Keratinocyte (primary cell): Measurements from ENCODE around the gene MAP7D1. TPM values are rescaled to one million over a fixed set of nuclear protein-coding genes. Genes with fewer than 3 reads are reported as not detected.

Experiments
- DNase-seq: peaks from one replicate; pipeline ENCODE4 v3.0.0-alpha.2; 2011; ENCODE audit warnings: low read depth, missing footprints, low spot score
- FAIRE-seq: peaks from 2 replicates; lab custom pipeline; 2011; peaks lifted over from hg19 to GRCh38; lab: Jason Lieb, UNC
- H2AFZ ChIP-seq: 2 replicates; pipeline ENCODE4 v1.6.0; 2012; ENCODE audit warnings: low read length, control low read depth, inconsistent platforms; ENCODE audit not compliant: control insufficient read depth
- H3K27ac ChIP-seq: 2 replicates; pipeline ENCODE4 v1.5.1; 2011; ENCODE audit warnings: low read length; ENCODE audit not compliant: control insufficient read depth, insufficient read depth
- H3K27me3 ChIP-seq: 3 replicates; pipeline ENCODE4 v1.6.0; 2011; ENCODE audit warnings: low read length; ENCODE audit not compliant: control insufficient read depth, insufficient read depth; ENCODE audit errors: extremely low read depth
- H3K36me3 ChIP-seq, 2 experiments: 2 replicates in 1 of 2; 3 replicates in 1 of 2; pipeline ENCODE4 v1.5.1; 2011; ENCODE audit warnings: low read length in 2 of 2, mild to moderate bottlenecking in 1 of 2; ENCODE audit not compliant: control insufficient read depth in 2 of 2, insufficient read depth in 2 of 2; ENCODE audit errors: extremely low read depth in 1 of 2
- H3K4me1 ChIP-seq: 3 replicates; pipeline ENCODE4 v1.5.1; 2011; ENCODE audit warnings: low read length; ENCODE audit not compliant: control insufficient read depth, insufficient read depth; ENCODE audit errors: extremely low read depth
- H3K4me2 ChIP-seq: 3 replicates; pipeline ENCODE4 v1.6.0; 2011; ENCODE audit warnings: low read depth, low read length; ENCODE audit not compliant: control insufficient read depth, insufficient read depth; ENCODE audit errors: extremely low read depth
- H3K4me3 ChIP-seq, 3 experiments: fragments of 200-600 bp in 1 of 3; sonication (generic) in 1 of 3; 2 replicates in 2 of 3; 3 replicates in 1 of 3; pipeline ENCODE4 v1.5.1; 2011 to 2016; ENCODE audit warnings: low read length in 3 of 3, mild to moderate bottlenecking in 3 of 3, control low read depth in 2 of 3, inconsistent platforms in 1 of 3, low read depth in 1 of 3, mixed read lengths in 1 of 3, mixed run types in 1 of 3, moderate library complexity in 1 of 3; ENCODE audit not compliant: control insufficient read depth in 2 of 3, insufficient read depth in 2 of 3; ENCODE audit errors: extremely low read depth in 1 of 3
- H3K79me2 ChIP-seq: 2 replicates; pipeline ENCODE4 v1.6.0; 2012; ENCODE audit warnings: low read length; ENCODE audit not compliant: control insufficient read depth, insufficient read depth
- H3K9ac ChIP-seq: 3 replicates; pipeline ENCODE4 v1.6.0; 2011; ENCODE audit warnings: low read length; ENCODE audit not compliant: control insufficient read depth, insufficient read depth; ENCODE audit errors: extremely low read depth
- H3K9me1 ChIP-seq: 3 replicates; pipeline ENCODE4 v1.6.0; 2011; ENCODE audit warnings: low read length; ENCODE audit not compliant: control insufficient read depth, insufficient read depth; ENCODE audit errors: extremely low read depth
- H3K9me3 ChIP-seq: 2 replicates; pipeline ENCODE4 v1.5.1; 2012; ENCODE audit warnings: low read depth, low read length; ENCODE audit not compliant: control insufficient read depth
- H4K20me1 ChIP-seq: 3 replicates; pipeline ENCODE4 v1.6.0; 2011; ENCODE audit warnings: low read length; ENCODE audit not compliant: control insufficient read depth, insufficient read depth; ENCODE audit errors: extremely low read depth
- EZH2 ChIP-seq: IDR thresholded peaks from one replicate; pipeline ENCODE4 v1.6.1; 2012; ENCODE audit warnings: inconsistent platforms, mild to moderate bottlenecking, low read length, moderate library complexity
- dilution Hi-C: fragments of 300-500 bp; cut with MboI; formaldehyde crosslinking; loops from one replicate; pipeline ENCODE4 v1.7.0; 2020; ENCODE audit warnings: low sequenced_read_pairs; ENCODE audit not compliant: extremely low pct_ligation_motif_present
- polyA plus RNA-seq, 5 experiments: library from polyadenylated mRNA; depleted of rRNA in 3 of 5; stranded (reverse) in 3 of 5; stranded (forward) in 1 of 5; unstranded in 1 of 5; fragments of >200 nt; gene quantifications; 1 replicate in 1 of 5; 2 replicates in 3 of 5; 3 replicates in 1 of 5; pipeline versions ENCODE4 v1.2.1 to v1.2.3, GENCODE V29; 2011 to 2012; ENCODE audit warnings: missing spikeins in 2 of 5, low read depth in 1 of 5, low replicate concordance in 1 of 5
- TF ChIP-seq, protein P1 (sequence below), 3 experiments: IDR thresholded peaks in 1 of 3; conservative IDR thresholded peaks in 1 of 3; optimal IDR thresholded peaks in 1 of 3; 2 replicates in 2 of 3; 3 replicates in 1 of 3; pipeline versions ENCODE3 to v1.5.1; 2011; ENCODE audit warnings: low read length in 3 of 3, mild to moderate bottlenecking in 3 of 3, moderate library complexity in 2 of 3, control low read depth in 1 of 3, inconsistent platforms in 1 of 3; ENCODE audit not compliant: insufficient read depth in 2 of 3; ENCODE audit errors: extremely low read depth in 1 of 3

The MAP7D1 gene
- polyA plus RNA-seq, 1 donor (not counting 4 experiments of a cell fraction or from before 2014, with no cell fraction given): 75.0 TPM

DNA sequence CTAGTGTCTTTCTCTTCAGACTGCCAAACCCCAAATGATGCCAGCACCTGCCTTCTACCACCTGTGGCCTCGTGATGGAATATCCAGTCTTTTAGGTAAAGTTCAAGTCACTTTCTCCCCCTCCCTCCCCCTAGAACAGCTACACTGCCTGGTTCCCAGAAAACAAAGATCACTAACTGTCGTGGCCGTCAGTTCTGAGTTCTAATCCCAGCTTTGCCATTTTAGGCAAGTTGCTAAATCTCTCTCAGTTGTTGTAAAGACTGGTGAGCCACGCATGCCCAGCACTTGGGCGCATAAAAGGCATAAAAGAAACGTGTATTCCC lies 6.0 kb upstream of the MAP7D1 start:
- Histone ChIP-seq H4K20me1 (no peaks in the 10 kb centered on the region), H3K9me1 (no peaks in the 10 kb centered on the region), H3K9ac (peak overlapping the region; percentile 83), H3K4me1 (peaks cover 32% of the 10 kb centered on the region), H3K79me2 (peaks cover 35% of the 10 kb centered on the region), H3K4me2 (peak overlapping the region; percentile 79), H3K9me3 (no peaks in the 10 kb centered on the region), H3K27me3 (no peaks in the 10 kb centered on the region), H3K36me3 (peaks cover 6 to 7% of the 10 kb centered on the region in 2 experiments), H3K27ac (peak overlapping the region; percentile 99), H3K4me3 (peak overlapping the region in 2 of 3 experiments; percentile 5 to 41), H2AFZ (no peak overlapping the region)
- FAIRE-seq: peak; percentile 58
- TF ChIP-seq, protein P1, sequence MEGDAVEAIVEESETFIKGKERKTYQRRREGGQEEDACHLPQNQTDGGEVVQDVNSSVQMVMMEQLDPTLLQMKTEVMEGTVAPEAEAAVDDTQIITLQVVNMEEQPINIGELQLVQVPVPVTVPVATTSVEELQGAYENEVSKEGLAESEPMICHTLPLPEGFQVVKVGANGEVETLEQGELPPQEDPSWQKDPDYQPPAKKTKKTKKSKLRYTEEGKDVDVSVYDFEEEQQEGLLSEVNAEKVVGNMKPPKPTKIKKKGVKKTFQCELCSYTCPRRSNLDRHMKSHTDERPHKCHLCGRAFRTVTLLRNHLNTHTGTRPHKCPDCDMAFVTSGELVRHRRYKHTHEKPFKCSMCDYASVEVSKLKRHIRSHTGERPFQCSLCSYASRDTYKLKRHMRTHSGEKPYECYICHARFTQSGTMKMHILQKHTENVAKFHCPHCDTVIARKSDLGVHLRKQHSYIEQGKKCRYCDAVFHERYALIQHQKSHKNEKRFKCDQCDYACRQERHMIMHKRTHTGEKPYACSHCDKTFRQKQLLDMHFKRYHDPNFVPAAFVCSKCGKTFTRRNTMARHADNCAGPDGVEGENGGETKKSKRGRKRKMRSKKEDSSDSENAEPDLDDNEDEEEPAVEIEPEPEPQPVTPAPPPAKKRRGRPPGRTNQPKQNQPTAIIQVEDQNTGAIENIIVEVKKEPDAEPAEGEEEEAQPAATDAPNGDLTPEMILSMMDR (optimal IDR thresholded peaks at IDR 0.05 in 1 of 3, IDR thresholded peaks at IDR 0.05 in 1 of 3, conservative IDR thresholded peaks at IDR 0.05 in 1 of 3; ENCODE audit: extremely low read depth in 1 of 3, insufficient read depth in 2 of 3, low read length in 3 of 3): no peak
- dilution Hi-C loops: no loop called here
- DNase-seq: no peak

DNA sequence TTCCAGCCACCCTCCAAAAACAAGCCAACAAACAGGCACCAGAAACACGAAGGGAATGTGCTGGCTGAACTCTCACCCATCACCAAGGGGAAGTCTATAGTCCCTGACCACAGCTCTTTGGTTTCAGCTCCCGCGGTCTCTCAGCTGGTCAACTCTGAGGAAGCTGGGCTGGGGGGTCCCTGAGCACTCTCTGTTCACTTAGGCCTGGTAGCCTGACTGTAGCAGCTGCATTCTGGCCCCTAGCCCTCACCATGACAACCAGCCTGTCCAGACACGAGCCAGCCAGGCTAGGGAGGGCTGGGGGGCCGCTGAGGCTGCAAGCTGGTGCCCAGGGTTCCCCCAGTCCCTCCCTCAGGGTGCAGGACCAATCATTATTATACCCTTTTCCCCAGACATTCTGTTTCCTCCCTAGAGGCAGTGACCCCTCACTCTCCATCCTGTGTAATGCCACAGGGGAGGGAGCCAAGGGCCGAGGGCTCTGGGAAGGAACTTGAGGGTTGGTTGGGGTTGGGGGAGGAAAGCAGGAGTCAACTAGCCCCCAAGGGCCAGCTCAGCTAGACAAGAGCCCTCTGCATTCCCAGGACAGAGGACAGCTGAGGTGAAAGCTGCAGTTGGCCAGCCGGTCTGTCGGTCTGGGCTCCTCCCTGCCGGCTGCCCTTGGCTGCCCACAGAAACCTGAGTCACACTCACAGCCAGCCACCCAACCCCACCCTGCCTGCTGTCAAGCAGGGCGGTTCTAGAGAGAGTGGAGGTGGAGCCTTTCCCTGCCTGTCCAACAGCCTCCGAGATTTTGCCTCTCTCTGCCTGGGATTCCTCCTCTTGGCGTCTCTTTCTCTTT lies 5.4 kb upstream of the MAP7D1 start:
- Histone ChIP-seq H3K79me2 (peaks cover 34% of the 10 kb centered on the region), H3K36me3 (peaks cover under 1 to 4% of the 10 kb centered on the region in 2 experiments), H3K4me1 (peaks cover 35% of the 10 kb centered on the region), H3K9me1 (no peaks in the 10 kb centered on the region), H3K9ac (peak overlapping the region; percentile 83), H3K4me2 (peak overlapping the region; percentile 79), H3K27me3 (no peaks in the 10 kb centered on the region), H3K4me3 (peak overlapping the region in 2 of 3 experiments; percentile 22 to 41), H2AFZ (no peak overlapping the region), H4K20me1 (no peaks in the 10 kb centered on the region), H3K27ac (peak overlapping the region; percentile 99), H3K9me3 (no peaks in the 10 kb centered on the region)
- DNase-seq (peak; percentile 89), FAIRE-seq (peak; percentile 84)
- dilution Hi-C loops: no loop called here
- TF ChIP-seq EZH2: no peak
- TF ChIP-seq, protein P1 (optimal IDR thresholded peaks at IDR 0.05 in 1 of 3, IDR thresholded peaks at IDR 0.05 in 1 of 3, conservative IDR thresholded peaks at IDR 0.05 in 1 of 3; ENCODE audit: extremely low read depth in 1 of 3, insufficient read depth in 2 of 3, low read length in 3 of 3): no peak
